ENCODE results near the gene CCDC192. TPM values are rescaled to one million over a fixed set of nuclear protein-coding genes. Genes with fewer than 3 reads are reported as not detected.
A peak's percentile ranks its signal among the peaks of the same experiment; 100 is the strongest.
"Not testable (repeated sequence)": the region's sequence is repeated elsewhere in the genome, so short reads cannot be mapped to it uniquely, and the experiment has no call there.

The CCDC192 gene
- total RNA-seq, 4 donors from 2014 or later, result 0.33 to 1.7 (median 1.1) TPM

DNA sequence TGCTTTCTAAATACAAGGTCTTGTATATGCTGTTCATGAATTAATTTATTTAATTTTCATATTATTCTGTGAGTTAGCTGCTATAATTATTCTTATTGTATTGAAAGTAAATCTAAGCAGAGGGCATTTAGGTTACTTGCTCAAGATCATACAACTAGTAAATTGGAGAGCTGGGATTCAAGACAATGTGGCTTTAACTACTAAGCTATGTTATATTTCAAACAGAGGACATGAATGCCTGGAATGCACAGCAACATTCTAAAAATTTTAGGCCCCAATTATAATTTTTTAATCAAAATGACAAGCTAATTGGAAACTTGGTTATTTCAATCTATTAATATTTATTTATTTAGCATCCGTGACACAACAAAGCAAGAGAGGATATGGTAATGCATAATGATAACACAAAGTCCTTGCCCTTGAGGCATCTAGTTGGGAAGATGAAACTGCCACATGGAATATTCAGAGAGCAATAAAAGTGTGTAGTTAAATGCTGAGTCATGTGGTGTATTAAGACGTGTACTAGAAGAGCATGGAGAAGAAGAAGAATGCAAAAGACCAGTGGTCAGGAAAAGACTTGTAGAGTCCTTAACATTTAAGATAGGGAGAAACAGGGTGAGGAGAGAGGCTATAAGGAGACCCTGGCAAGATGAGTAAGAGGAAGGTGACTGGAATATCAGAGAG lies 29.9 kb upstream of the CCDC192 start:
- 63% methylated on average over 2 of the region's 2 CpGs for WGBS
- intact Hi-C loops (cut with DNase I), result no loop called here
- TF ChIP-seq POLR2A (IDR thresholded peaks at IDR 0.05; ENCODE audit: low read depth), result no peak
- no peak for TF ChIP-seq POLR2AphosphoS5 (IDR thresholded peaks at IDR 0.05)
- TF ChIP-seq EP300 (IDR thresholded peaks at IDR 0.05), result no peak
- TF ChIP-seq, protein P1, sequence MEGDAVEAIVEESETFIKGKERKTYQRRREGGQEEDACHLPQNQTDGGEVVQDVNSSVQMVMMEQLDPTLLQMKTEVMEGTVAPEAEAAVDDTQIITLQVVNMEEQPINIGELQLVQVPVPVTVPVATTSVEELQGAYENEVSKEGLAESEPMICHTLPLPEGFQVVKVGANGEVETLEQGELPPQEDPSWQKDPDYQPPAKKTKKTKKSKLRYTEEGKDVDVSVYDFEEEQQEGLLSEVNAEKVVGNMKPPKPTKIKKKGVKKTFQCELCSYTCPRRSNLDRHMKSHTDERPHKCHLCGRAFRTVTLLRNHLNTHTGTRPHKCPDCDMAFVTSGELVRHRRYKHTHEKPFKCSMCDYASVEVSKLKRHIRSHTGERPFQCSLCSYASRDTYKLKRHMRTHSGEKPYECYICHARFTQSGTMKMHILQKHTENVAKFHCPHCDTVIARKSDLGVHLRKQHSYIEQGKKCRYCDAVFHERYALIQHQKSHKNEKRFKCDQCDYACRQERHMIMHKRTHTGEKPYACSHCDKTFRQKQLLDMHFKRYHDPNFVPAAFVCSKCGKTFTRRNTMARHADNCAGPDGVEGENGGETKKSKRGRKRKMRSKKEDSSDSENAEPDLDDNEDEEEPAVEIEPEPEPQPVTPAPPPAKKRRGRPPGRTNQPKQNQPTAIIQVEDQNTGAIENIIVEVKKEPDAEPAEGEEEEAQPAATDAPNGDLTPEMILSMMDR (IDR thresholded peaks at IDR 0.05), result no peak
- H3K9me3 ChIP-seq, result no peaks in the 10 kb centered on the region
- no peak overlapping the region for H3K4me3 ChIP-seq
- no peaks in the 10 kb centered on the region for H3K27me3 ChIP-seq
- H3K36me3 ChIP-seq, result no peaks in the 10 kb centered on the region
- H3K27ac ChIP-seq (replicated peaks in 1 of 4), result peak overlapping the region in 2 of 4 donors; percentile 10 to 45
- peaks cover 0 to 42% (median 32%) of the 10 kb centered on the region in 4 donors for H3K4me1 ChIP-seq
- no peak for DNase-seq (ENCODE audit: extremely low spot score)

DNA sequence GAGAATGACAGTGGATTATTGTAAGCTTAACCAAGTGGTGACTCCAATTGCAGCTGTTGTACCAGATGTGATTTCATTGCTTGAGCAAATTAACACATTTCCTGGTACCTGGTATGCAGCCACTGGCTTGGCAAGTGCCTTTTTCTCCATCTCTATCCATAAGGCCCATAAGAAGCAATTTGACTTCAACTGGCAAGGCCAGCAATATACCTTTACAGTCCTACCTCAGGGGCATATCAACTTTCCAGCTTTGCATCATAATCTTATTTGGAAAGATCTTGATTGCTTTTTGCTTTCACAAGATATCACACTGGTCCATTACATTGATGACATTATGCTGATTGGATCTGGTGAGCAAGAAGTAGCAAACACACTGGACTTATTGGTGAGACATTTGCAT lies 26.2 kb upstream of the CCDC192 start:
- intact Hi-C loops (cut with DNase I); H3K27me3 ChIP-seq; H3K9me3 ChIP-seq; H3K4me3 ChIP-seq; H3K36me3 ChIP-seq; DNase-seq (ENCODE audit: extremely low spot score); H3K27ac ChIP-seq (replicated peaks in 1 of 4): not testable (repeated sequence)
- peaks cover 0 to 15% (median 12%) of the 10 kb centered on the region in 4 donors for H3K4me1 ChIP-seq

DNA sequence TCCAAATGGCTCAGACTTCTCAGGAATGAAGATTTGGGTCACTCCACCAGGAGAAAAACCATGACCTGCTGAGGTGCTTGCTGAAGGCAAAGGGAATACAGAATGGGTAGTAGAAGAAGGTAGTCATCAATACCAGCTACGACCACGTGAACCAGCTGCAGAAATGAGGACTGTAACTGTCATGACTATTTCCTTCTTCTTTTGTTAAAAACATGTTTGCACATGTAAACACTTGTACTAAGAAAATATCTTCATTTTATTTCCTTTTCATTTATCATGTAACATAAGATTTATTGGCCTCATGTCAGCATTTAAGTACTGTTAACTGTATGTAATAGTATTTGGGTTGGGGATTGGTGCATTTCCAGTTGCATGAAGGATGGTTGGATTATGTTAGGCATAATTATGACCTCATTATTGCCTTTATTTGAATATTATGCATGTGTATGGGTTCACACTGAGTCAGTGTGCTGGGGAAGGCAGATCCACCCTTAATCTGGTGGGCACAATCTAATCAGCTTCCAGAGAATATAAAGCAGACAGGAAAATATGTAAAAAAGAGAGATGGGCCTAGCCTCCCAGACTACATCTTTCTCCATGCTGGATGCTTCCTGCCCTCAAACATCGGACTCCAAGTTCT lies 23.4 kb upstream of the CCDC192 start:
- H3K4me3 ChIP-seq; H3K27me3 ChIP-seq; intact Hi-C loops (cut with DNase I); H3K9me3 ChIP-seq; DNase-seq (ENCODE audit: extremely low spot score); H3K27ac ChIP-seq (replicated peaks in 1 of 4); H3K36me3 ChIP-seq; H3K4me1 ChIP-seq: not testable (repeated sequence)
- 77% methylated on average over 3 of the region's 3 CpGs for WGBS

DNA sequence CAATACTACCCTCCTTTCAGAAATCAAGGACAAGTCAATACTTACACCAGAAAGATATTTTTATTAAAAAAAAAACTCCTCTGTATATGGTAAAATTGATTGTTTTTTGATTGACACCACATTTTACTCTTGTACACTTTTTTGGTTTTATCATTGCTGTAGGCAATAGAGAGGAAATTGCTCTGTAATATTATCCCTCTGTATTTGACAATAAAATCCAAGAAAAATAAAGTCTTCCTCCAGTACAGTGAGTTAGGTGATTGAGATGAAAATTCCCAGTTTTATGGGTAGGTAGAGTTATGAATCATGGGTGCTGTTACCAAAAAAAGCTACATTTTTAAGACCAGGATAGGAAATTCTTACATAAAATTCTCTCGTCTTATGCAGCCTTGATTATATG lies 22.6 kb upstream of the CCDC192 start:
- H3K9me3 ChIP-seq, result no peaks in the 10 kb centered on the region
- TF ChIP-seq, protein P1 (IDR thresholded peaks at IDR 0.05), result no peak
- TF ChIP-seq POLR2AphosphoS5 (IDR thresholded peaks at IDR 0.05), result no peak
- TF ChIP-seq EP300 (IDR thresholded peaks at IDR 0.05), result no peak
- TF ChIP-seq POLR2A (IDR thresholded peaks at IDR 0.05; ENCODE audit: low read depth), result no peak
- H3K4me1 ChIP-seq, result peaks cover 4 to 8% (median 7%) of the 10 kb centered on the region in 4 donors
- DNase-seq (ENCODE audit: extremely low spot score), result no peak
- intact Hi-C loops (cut with DNase I), result no loop called here
- no peaks in the 10 kb centered on the region for H3K36me3 ChIP-seq
- H3K27ac ChIP-seq (replicated peaks in 1 of 4), result no peak overlapping the region
- no peaks in the 10 kb centered on the region for H3K27me3 ChIP-seq
- H3K4me3 ChIP-seq, result no peak overlapping the region
- WGBS, result 87% methylated on average over 1 of the region's 1 CpG

DNA sequence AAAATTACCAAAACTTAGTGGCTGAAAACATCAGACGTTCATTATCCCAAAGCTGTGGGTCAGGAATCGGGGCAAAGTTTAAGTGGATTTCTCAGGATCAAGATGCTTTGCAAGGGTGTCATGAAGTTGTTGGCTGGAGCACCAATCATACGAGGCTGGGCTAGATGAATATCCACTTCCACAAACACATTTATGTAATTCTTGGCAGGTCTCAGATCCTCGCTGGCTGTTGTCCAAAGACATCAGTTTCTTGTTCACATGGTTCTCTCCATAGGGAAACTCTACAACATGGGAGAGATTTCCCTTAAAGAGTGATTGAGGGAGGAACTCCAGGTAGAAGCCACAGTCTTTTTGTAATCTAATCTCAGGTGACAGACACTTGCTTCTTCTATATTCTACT lies 20.2 kb upstream of the CCDC192 start:
- DNase-seq (ENCODE audit: extremely low spot score), result no peak
- intact Hi-C loops (cut with DNase I), result no loop called here
- Histone ChIP-seq H3K36me3 (no peaks in the 10 kb centered on the region), H3K4me1 (peaks cover 10 to 31% (median 27%) of the 10 kb centered on the region in 4 donors), H3K9me3 (no peaks in the 10 kb centered on the region), H3K27ac (replicated peaks in 1 of 4) (no peak overlapping the region), H3K4me3 (no peak overlapping the region), H3K27me3 (no peaks in the 10 kb centered on the region)
- no peak for TF ChIP-seq EP300 (IDR thresholded peaks at IDR 0.05)
- no peak for TF ChIP-seq POLR2AphosphoS5 (IDR thresholded peaks at IDR 0.05)
- TF ChIP-seq, protein P1 (IDR thresholded peaks at IDR 0.05), result no peak
- no peak for TF ChIP-seq POLR2A (IDR thresholded peaks at IDR 0.05; ENCODE audit: low read depth)
- 52% methylated on average over 4 of the region's 4 CpGs for WGBS

All from esophagus muscularis mucosa (tissue), 4 donors.